GM21367 (cell line): Measurements from ENCODE around the gene COL2A1.

Experiments
- ATAC-seq: cut with Tn5 transposase; IDR thresholded peaks from one replicate; pipeline ENCODE4 v1.9.1; 2021; ENCODE audit not compliant: unreplicated experiment

The COL2A1 gene

DNA sequence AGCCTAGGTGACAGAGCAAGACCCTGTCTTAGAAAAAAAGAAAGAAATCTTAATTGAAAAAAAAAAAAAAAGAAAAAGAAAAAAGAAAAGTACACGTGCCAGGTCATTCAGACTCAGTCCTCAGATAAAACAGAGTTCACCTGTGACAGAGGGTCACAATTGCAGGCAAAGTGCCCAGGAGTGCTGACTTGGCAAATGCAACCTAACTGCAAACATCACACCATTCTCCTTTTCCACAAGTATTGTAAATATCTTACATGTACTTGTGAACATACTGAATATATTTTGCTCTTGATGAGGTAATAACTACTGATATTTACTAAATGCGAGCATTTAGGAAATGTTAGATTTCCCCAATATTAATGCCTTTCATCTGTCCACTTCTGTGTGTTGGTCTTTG, 9.0 kb upstream of the COL2A1 start:
- ATAC-seq: no peak

DNA sequence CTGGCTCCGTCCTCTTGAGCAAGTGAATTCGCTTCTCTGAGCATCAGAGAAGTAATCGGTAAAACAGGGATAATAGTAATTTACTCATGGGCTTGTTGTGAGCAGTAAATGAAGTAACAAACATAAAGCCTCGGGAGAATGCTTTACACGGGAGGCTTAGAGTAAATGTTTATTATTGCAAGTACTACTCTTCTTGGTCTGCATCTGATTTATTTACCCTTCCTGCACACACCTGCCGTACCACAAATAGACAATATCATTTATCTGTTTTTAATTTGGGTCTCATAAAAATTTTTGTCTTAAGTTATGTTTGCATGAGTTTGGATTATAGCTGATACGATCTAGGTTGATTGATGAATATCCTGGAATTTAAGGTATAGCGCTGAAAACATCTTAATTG, 7.8 kb upstream of the COL2A1 start:
- ATAC-seq: no peak

DNA sequence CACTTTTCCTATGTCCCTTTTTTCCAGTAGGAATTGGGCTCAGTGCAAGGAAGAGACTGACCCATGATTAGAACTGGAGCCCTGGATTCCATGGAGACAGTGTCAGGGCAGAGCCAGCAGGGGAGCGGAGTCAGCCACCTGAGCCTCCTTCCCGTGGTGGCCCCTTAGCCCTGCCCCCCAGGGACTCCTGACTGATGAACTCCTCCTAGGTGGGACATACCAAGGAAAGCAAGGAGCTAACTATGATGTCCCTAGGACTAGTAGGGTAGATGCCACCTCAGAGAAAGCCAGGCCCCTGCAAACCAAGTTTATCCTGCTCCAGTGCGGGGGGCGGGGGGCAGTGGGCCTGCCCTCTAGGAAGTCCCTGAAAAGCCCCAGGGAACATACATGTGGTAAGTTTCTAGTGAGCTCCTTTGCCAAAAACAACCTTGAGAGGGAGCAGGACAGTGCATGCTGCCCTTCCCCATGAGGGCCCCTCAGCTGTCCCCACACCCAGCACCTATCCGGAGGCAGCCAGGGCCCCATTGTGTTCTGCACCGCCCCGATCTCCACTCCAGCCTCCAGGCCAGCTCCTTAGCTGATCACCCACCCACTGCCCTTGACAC, 6.2 kb upstream of the COL2A1 start:
- no peak for ATAC-seq

DNA sequence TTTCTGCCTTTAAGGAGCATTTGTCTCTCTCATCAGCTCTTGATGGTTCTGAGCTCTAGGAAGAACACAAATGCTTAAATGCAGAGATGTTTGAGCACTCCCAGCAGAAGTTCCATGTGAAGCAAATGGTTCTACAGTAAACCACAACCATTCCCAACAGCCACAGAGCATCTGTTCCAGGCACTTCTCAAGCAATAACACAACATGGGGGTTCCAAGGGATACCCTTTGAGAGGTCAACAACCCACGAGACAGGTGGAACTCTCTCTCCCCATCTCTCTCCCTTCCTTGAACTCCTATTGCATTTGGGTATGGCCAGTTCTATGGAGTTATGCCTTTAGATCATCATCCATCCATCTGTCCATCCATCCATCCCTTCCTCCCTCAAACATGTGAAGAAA, 5.2 kb upstream of the COL2A1 start:
- no peak for ATAC-seq

DNA sequence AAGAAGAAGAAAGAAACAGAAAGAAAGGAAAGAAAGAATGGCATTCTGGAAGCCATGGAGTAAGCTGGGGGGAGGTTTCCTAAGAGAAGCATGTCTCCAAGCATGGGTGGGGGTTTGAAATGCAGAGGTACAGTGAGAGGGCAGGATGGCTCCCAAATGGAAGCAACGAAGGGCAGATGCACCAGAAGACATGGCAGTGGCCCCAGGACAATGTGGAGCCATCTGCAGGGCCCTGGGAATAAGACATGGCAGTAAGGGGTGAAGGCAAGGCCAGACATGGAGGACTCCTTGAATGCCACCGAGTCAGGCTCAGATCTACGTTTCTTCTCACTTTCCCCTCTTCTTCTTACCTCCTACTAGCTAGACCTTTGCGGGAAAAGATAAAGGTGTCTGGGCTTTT, 4.7 kb upstream of the COL2A1 start:
- ATAC-seq: no peak

DNA sequence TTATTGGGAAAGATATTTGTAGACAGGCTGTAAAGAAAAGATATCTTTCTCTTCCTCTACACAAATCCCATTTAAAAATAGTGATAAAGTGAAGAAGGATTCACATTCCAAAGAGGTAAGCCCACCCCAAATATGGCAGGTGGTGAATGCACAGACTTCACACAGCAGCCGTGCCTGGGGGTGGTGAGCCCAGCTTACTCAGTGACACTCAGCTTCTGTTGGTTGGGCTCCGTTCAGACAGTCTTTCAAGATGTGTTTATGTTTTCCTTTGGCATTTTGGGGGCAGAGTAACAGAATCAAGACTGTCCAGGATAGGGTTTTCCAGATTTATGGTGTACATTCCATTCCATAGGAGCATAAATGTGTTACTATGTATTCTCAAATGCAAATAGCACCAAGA, 4.1 kb upstream of the COL2A1 start:
- no peak for ATAC-seq

DNA sequence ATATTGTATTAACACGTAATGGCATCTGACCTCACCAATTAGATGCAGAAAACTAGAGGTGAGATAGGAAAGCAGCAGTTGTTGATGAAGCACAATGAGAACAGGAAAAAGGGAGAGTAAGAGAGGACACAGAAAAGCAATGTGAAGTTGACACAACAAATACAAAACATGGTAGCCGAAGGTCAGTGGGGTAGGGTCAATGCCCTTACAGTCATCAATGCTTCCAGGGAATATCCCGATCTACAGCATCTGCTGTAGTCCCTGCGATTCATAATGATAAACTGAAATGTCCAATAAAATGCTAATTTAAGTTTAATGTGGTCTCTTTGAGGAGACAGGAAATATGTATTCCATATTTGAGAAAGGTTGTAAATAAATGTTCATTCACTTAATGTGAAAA, 2.9 kb upstream of the COL2A1 start:
- no peak for ATAC-seq

DNA sequence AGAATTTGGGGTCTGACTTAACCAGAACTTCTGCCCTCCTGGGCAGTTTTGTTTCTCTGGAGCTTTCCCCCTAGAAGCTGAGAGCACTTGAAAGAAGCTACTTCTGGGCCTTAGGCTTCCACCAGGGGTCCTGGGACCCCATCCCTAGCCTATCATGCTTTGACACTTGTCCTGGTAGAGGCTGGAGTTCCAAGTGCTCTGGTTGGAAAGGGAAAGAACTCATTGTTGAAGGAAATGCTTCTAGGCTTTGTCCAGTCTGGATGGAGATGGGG, 1.4 kb upstream of the COL2A1 start:
- no peak for ATAC-seq

DNA sequence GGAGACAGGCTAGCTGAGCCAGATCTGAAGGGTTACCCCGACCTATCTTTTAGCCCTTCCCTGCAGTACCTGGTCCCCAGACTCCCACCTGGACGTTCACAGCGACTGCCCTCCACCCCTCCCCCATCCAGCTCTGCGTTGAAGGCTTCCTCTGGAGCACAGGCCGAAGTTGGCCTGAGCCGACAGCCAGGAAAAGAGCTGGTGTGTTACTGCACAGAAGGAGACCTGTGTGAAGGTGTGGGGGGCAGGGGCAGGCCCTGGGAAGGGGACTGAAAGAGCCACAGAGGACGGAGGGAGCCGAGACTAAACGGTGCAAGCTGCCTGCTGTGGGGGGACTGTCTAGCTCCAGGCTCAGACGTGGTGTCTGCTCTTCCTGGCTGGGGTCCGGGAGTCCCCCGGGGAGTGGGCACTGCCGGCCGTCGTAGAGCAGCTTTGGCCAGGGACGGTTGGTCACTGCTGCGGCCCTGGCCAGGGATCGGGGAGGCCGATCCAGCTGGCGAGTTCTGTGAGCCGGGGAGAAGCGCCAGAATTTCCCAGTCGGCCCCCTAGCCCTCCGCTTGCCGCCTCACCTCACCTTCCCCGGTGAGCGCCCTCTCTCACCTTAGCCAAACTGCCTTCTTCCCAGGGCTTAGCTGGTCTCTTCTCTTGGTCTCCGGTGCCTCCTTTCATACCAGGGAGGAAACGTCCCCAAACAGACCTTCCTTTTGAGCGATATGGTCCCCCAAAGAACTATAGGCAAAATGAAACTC, 899 bp upstream of the COL2A1 start:
- ATAC-seq: no peak

DNA sequence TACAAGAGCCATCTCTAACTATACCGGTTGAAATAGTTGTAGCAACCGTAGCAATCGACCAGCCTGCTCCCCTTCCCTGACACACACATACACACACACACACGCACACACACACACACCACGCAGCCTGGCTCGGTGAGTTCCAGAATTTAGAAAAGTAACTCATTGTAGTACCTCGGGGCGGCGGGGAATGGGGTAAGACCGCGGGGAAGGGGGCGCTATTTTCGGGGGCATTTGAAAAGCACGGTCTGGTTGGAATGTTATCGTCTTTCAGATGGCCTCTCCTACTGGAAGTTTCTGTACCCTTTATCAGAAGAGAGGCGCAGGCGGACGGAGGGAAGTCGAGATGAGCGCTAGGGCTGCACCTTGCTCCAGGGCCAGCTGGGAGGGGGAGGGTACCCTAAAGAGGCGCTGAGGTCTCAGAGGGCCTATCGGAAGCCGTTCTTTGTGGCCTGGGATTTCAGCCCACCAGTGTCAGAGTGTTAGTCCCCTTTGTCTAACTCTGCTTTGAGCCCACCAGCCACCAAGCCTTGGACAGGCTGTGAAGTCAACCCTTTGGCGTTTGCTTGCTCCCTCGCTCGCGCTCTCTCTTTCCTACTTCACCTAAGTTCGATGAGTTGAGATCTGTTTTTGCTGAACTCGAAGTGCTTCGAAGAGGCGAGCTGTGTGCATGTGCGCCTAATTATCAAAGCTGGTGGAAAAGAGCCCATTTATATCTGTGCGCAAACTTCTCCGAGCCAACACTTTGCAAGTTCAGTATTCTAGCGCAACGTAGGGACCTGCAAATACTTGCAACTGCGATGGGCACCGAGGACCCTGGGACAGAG, 837 bp downstream of the COL2A1 start:
- no peak for ATAC-seq

DNA sequence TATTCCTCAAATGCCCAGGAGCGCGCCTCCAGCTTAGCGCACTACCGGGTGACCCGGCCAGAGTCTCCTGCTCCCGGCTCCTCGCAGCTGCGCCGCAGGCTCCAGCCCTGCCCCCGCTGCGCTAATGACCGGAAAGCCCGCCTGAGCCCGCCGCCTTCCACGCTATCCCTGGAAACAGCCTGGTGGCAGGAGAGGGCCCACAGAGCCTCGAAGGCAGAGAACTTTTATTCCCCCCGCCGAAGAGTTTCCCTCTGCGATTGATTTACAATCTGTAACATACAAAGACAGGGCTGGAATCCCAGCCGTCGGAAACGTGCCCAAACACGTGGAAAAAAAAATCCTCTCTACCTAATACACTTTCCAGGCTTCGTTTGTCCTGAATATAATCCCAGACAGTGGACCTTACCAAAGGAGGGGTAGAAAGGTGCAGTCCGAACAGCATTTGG, 1.5 kb downstream of the COL2A1 start:
- no peak for ATAC-seq

DNA sequence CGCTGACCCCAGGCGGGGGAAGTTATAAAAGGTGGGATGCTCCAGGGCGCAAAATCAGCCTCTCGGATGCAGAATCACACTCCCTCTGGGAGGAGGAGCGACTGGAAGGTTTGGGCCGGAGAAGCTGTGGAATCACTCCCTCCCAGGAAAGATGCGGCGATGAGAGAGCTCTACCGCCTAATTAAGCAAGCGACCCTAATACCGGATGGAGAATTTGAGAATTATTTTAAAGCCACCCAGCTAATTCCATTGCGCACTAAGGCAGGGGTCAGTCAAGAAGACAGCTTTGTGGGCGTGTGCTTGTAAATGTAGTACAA, 1.9 kb downstream of the COL2A1 start:
- no peak for ATAC-seq

DNA sequence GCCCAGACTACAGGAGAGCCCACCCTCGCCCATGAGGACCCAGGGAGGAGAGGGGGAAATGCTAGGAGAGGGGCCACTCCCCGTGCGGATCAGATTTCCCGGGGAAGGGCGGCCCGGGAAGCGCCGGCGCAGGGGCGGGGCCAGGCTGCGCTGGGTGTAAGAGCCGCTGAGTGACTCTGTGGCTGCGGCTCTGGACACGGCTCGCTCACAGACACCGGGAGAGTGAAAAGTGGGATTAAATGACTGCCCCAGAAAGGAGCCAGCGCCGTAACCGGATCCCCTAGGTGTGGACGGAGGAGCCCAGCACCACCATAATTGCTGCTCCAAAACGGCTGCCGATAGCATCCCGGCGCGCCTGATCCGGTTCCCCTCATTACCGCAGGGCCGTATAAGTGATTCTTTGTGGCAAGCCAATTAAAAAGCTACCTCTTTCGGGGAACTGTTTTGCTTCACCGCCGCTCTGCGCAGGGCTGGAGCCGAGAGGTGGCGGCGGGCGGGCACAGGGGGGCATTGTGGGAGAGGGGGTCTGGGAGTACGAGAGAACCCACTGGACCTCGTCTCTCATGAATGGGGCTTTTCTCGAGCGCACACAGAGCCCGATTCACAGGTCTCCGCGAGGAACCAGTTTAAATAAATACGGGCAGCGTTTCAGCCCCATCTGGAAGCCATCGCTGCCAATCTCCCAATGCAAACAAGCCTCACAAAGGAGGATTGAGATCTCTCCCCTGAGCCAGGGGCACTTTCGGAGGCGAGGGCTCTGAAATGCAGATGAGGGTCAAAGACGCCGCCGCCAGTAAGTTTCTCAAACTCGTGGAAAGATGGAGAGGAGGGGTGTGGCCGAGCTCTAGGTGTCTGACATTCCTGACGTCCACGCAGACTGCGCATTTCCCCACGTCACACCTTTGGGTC, 2.5 kb downstream of the COL2A1 start:
- no peak for ATAC-seq

DNA sequence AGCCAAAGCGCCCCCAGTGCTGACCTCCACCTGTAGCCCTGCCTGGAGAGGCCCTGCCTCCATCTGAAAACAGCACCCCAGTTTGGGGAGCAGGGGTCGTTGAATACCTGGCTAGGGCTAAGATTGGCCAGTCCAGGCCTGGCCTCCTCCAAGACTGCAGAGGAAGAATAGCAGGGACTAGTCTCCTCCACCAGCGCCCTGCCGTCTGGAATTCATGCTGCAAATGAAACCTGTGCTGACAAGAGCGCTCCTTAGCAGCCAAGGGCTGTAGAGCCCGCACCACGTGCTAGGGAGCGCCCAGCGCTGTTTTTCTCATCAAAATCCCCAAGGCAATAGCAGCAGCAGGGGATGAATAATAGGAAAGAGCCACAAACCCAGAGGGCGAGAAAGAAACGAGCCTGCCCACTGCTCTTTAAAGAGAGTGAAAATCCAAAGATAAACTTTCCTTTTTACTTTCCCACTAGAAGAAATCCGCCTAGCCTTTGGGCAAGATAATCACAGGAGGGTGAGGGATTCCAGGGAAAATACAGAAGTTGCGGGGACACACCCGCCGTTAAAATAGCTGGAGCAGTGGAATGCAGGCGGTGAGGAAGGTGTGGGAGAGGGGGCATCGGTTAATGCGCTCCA, 3.3 kb downstream of the COL2A1 start:
- no peak for ATAC-seq

DNA sequence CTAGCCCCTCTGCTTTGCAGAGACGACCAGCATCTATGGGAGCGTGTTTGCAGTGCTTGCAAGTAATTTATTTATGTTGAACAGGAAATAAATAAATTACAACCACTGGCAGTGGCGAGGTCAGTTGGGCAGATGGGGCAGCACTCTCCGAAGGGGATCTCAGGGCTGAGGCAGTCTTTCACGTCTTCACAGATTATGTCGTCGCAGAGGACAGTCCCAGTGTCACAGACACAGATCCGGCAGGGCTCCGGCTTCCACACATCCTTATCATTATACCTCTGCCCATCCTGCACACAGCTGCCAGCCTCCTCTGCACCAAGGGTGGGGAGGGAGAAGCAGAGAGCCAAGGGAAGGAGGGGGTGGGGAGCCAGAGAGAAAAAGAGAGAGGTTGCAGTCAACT, 4.5 kb downstream of the COL2A1 start:
- no peak for ATAC-seq

DNA sequence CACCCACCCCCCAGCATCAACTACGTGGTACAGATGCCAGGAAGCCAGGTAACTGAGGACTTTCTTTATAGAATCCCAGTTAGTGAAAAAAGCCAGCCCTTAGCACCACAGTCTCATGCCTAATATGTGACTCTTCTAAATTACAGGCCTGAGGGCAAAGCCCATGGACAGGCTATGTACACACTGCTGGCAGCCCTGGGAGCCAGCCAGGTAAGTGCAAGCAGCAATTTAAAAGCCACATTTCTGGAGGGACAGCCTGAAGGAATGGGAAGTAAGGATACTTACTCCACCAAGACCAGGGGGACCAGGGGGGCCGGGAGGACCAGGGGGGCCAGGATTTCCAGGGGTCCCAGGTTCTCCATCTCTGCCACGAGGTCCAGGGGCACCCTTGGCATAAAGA, 7.0 kb downstream of the COL2A1 start:
- ATAC-seq: no peak

DNA sequence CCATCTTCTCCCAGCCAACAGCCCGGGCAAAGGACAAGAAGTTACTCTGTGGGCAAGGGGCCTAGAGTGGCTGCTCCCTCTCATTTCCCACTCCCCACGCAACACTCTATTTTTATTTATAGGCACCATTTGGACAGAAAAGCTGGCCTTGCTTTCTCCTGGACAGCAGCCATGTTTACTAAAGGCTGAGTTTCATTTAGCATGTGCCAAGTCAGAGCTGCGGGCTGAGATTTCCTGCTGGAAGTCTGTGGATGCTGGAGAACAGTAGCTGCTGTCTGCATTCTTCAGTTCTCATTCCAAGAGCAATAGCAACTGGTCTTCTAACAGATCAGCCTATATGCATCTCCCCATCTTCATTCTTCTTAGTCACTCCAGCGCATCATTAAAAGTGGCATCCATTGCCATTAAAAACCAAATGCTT, 8.3 kb downstream of the COL2A1 start:
- no peak for ATAC-seq

DNA sequence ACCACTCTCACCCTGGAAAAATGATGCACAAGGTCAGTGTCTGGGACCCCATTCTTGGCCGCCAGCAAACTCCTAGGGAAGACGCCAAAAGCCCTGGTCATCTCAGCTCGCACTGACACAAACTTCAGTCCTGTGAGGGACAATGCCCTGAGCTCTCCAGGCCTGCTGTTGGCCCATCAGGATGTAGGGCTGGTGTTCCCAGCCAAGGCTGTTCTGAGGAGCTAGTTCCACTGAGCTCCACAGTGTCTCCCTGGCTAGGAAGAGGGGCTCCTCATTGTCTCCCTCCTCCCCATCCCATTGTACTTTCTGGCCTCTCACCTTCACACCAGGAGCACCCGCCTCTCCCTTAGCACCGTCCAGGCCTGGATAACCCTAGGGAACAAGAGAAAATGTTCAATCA, 10.8 kb downstream of the COL2A1 start:
- ATAC-seq: no peak

DNA sequence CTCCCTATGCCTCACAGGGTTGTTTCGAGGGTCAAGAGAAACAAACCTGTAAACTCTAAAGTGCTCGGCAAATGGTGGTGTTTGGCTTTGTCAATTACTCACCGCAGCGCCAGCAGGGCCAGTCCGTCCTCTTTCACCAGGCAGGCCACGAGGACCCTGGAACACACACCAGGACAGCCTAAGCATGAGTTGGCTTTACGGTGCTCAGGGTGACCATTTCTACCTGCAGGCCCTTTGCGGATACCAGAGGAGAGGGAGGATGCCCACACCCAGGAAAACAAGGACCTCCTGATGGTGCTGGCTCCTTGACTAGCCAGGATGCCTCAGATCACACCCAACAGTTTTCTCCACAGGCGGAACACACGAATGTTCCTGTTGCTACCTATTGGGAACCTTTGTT, 11.5 kb downstream of the COL2A1 start:
- no peak for ATAC-seq

DNA sequence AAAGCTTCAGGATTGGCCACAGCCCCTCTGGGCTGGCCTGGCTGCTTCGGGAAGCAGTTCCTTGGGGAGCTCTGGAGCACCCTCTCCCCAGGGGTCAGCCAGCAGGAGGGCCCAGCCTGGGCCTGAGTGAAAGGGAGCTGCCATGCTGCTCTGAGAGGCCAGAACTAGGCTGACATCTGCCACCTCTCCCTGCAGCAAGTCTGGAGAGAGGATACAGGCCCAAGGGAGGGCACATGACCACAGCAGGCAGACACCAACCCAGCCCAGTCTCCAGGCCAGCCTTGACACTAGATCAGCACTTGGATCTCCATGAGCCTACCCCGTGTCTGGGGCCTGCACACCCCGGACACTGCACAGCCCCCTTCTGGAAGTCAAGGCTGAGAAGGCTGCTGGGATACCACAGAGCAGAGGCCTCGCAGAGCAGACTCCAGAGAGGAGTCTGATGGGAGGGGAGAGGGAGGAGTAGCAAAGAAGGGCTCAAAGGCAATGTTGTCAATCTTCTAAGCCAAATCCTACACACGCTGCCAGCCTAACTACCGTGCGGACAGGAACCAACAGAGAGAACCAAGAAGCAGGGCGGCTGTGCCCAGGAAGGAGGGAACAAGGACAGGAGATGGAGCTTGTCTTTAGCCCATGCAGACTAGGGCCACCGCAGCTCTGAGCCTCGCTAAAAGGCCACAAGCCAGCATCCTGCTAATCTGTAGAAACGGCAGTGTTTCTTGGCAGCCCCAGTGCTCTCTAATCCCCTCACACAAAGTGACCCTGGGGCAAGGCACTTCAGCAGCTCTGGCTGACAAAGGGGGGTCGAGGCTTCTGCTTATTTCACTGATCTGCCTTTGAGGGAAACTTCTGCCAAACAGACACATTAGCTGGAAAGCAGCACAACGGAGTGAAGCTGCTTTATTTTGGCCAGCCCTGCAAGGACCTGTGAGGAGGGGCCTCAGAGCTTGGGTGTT, 12.9 kb downstream of the COL2A1 start:
- ATAC-seq: no peak
